GM19025 (cell line): ENCODE data around the gene NEK4.
"Not testable (repeated sequence)": the region's sequence is repeated elsewhere in the genome, so short reads cannot be mapped to it uniquely, and the experiment has no call there.

ENCODE experiments used
- ATAC-seq: cut with Tn5 transposase; IDR thresholded peaks from one replicate; pipeline ENCODE4 v1.9.1; 2021; ENCODE audit warnings: mild to moderate bottlenecking, low read depth, moderate library complexity; ENCODE audit not compliant: unreplicated experiment

The NEK4 gene

GRCh38 chr3:52779837-52780585, 9.3 kb upstream of the NEK4 start:
- ATAC-seq, result no peak

- ATAC-seq, result peak; percentile 69
These were observed 8.5 kb upstream of the NEK4 start for GRCh38 chr3:52779011-52779836.

DNA sequence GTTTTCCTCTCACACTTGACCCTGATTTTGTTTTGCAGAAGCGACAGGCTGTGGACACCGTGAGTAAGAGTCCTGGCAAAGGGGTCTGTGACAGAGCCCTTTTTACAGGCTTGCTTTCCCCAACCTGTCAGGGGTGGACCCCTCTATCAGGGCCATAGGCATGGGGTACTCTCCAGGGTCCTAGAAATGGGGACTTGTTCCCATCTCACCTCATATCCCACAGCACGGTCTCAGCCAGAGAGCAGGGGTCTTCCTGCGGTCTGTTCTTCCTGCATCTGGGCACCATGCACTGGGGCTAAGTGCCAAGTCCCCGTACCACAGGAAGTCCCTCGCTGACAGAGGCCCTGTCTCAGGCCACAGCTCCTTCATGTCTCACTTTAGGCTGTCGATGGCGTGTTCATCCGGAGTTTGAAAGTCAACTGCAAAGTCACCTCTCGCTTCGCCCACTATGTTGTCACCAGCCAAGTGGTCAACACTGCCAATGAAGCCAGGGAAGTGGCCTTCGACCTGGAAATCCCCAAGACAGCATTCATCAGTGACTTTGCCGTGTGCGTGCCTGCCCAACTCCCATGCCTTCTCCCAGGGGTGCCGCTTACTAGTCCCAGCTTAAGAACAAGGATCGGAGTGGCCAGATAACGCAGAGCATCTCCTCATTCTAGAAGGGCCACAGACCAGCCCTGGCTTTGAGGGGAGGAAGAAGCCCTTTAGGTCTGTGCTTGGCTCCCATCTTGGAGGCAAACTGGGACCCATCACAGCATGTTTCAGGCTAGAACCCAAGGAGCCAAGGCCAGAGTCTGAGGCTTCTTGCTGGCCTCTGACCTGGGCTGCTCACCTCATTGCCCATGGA, 7.4 kb upstream of the NEK4 start:
- ATAC-seq, result no peak

DNA sequence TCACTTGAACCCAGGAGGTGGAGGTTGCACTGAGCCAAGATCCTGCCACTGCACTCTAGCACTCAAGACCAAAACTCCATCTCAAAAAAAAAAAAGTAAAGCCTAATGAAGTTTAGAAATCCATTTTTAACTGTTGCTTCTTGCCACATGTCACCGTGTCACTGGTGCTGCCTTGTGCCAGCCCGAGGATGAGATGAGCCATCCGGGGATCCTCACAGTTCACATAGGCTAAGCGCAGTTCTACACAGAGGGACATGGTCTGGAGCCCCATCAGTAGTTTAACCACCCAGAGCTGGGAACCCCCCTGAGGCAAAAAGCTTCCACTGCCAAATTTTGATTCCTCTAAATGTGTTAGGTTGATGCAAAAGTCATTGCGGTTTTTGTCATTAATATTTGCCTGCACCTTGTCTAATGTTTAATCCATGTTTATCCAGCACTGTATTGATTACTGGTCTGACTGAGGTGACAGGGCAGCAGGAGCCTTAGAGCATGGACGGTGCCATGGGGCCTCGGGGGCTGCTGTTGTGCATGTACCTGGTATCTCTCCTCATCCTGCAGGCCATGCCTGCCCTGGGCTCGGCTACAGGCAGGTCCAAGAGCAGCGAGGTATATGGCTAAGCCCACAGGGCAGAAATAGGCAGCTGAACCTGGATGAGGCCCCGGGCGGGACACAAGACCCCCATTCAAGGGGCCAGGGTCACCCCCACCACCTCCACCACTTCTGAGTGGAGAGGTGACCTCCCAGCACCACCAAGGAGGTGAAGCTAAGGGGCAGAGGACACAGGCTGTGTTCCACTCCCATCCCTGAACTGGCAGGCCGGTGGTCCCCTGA, 6.6 kb upstream of the NEK4 start, which contains the start of gene ITIH1:
TSS of gene ITIH1 (plus strand) at position 473 of the 832 bp plus-strand sequence. CDS start at position 490, 17 bp downstream.
- ATAC-seq, result no peak

DNA sequence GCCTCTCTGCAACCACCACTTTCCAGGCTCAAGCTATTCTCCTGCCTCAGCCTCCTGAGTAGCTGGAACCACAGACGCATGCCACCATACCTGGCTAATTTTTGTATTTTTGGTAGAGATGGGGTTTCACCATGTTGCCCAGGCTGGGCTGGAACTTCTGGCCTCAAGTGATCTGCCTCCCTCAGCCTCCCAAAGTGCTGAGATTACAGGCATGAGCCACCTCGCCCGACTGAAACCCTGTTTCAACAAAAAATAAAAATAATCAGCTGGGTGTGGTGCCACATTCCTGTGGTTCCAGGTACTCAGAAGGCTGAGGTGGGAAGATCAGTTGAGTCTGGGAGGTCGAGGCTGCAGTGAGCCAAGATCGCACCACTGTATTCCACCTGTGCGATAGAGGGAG, 5.7 kb upstream of the NEK4 start:
- not testable (repeated sequence) for ATAC-seq

GRCh38 chr3:52775877-52776276, 5.1 kb upstream of the NEK4 start:
- no peak for ATAC-seq

- ATAC-seq, result no peak
These were observed 4.4 kb upstream of the NEK4 start for GRCh38 chr3:52774901-52775864.

DNA sequence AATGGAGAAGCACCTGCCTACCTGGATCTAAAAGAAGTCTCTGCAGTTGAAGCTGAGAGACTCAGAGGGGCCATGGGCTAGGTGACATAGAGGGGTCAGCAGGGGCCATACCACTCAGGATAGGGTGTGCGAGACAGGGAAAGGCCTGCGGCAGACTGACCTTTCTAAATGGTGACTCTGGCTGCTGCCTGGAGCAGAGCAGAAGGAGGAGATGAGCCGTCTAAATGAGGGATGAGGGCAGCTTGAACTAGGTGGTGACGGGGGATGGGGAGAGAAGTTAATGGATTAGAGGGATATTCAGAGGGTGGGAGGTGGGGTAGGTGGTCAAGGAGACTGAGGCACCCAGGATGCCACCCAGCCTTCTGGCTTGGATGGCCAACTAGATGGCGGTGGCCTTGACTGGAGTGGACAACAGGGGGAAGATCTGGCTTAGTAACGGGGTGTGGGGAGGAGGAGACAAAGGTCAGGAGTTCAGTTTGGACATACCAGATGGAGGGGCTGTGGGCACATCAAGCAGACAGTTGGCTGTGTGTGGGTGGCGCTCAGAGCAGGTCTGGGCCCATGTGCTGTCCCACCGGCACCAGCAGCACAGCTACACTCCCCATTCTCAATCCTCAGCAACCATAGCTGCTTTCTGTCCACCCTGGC, 3.5 kb upstream of the NEK4 start:
- no peak for ATAC-seq

- ATAC-seq, result no peak
These were observed 2.8 kb upstream of the NEK4 start for GRCh38 chr3:52773361-52774065.

- no peak for ATAC-seq
These were observed 962 bp upstream of the NEK4 start for GRCh38 chr3:52771702-52772101.

DNA sequence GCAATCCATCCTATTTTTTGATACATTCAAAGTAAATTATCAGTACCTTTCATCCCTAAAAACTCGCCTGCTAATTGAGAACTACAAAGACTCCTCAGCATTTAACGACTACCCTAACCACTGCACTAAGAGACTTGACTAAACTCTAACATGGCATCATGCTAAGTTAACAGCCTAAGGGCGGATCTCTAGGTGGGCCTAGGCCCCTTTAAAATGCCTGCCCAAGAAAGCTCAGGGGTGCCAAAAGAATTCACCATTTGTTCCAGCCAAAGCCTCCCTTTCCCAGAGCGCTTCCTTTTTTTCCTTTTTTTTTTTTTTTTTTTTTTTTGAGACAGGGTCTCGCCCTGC, 568 bp upstream of the NEK4 start:
- no peak for ATAC-seq

DNA sequence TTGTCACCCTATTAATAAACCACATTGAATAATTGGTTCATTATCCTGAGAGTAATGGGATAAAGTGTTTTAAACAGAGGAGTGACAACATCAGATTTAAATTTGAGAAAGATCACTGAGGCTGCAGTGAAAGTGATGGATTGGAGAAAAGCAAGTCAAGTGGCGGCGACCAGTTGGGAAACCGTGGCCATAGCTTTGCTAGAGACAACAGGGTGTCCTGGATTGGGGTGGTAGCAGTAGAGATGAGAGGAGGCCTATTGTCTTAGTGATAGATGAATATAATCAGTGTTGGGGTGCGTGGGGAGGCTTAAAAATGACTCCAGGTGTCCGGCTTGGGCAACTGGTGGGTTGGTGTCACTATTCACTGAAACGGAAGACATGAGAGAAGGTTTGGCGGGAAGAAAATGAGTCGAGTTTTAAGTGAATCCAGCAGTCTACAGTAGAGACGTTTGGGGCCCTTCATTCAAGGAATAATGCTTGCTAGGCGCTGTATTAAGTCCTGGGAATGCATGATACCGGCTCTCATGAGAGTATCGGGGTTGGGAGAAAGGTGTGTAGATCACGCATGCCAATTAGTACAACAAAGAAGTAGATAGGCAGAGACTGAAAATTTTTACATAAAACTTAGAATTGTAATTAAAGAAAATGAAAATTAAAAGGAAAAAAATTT, 819 bp downstream of the NEK4 start:
- ATAC-seq, result no peak

- no peak for ATAC-seq
These were observed 7.3 kb downstream of the NEK4 start for GRCh38 chr3:52763466-52763865.

- no peak for ATAC-seq
These were observed 14.6 kb downstream of the NEK4 start for GRCh38 chr3:52756141-52756540.

DNA sequence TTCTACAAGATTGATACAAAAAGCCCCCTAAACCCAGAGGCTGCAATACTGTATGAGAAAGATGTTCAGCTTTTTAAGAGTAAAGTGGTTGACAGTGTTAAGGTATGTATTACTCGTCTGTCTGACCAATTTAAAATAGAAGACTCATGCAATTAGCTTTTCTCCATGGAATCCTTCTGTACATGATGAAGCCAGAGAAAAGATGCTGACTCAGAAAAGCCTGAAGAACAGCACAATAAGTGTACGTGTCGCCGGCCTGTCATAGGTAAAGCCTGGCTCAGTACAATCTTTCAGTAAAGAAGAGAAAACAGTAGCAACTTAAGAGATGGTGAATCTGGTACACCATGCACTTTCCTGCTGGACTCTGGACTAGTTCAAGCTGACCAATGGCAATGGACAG, 16.4 kb downstream of the NEK4 start:
- no peak for ATAC-seq

DNA sequence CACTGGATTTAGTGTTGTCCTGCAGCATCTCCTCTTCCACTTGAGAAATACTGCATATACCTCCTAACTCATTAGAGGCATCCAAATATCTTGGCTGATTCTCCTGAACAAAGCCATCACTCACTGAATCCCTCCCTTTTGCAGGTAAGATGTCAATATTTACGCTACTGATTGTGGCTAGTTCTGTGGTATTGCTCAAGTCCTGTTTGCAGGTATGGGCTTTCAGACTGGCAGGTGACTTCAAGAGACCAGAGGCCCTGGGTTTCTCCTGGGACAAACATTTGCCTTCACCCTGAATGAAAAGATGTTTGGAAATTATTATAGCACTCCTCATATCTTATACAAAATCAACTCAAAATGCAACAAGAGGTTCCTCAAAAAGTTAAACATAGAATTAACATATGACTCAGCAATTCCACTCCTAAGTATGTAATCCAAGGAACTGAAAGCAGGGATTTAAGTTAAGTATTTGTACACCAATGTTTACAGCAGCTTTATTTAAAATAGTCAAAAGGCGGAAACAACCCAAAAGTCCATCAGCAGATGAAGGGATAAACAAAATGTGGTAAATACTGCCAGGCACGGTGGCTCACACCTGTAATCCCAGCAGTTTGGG, 18.6 kb downstream of the NEK4 start:
- no peak for ATAC-seq

GRCh38 chr3:52743721-52744120, 27.0 kb downstream of the NEK4 start:
- no peak for ATAC-seq
